NT2/D1 (cell line): ENCODE measurements around the gene ALB.

Experiments used
- DNase-seq: peaks from one replicate; pipeline ENCODE4 v3.0.0-alpha.2; 2011; ENCODE audit warnings: low read depth, low spot score
- H3K27me3 ChIP-seq: 2 replicates; pipeline ENCODE4 v1.6.0; 2011; ENCODE audit warnings: mild to moderate bottlenecking; ENCODE audit not compliant: insufficient read length, insufficient read depth
- H3K36me3 ChIP-seq: 2 replicates; pipeline ENCODE4 v1.6.1; 2011; ENCODE audit warnings: mild to moderate bottlenecking, low read length, mixed read lengths; ENCODE audit not compliant: insufficient read depth, insufficient read length
- H3K4me1 ChIP-seq: 2 replicates; pipeline ENCODE4 v1.5.1; 2011; ENCODE audit not compliant: insufficient read depth, insufficient read length
- H3K4me3 ChIP-seq: 2 replicates; pipeline ENCODE4 v1.5.1; 2011; ENCODE audit warnings: low read depth; ENCODE audit not compliant: insufficient read length
- H3K9ac ChIP-seq: 2 replicates; pipeline ENCODE4 v1.6.0; 2011; ENCODE audit warnings: low read depth; ENCODE audit not compliant: insufficient read length
- H3K9me3 ChIP-seq: 2 replicates; pipeline ENCODE4 v1.5.1; 2011; ENCODE audit warnings: mild to moderate bottlenecking, low read length; ENCODE audit not compliant: insufficient read depth
- SUZ12 ChIP-seq: IDR thresholded peaks from 2 replicates; pipeline ENCODE4 v1.6.1; 2011; ENCODE audit not compliant: insufficient read length, insufficient read depth; ENCODE audit errors: extremely low read depth
- YY1 ChIP-seq: IDR thresholded peaks from 2 replicates; pipeline ENCODE4 v1.6.1; 2011; ENCODE audit not compliant: insufficient read length, insufficient read depth
- ZNF274 ChIP-seq: IDR thresholded peaks from 2 replicates; pipeline ENCODE4 v1.6.1; 2011; ENCODE audit warnings: mild to moderate bottlenecking, low read depth, low read length

The ALB gene

GRCh38 chr4:73409012-73409862 is 5.2 kb downstream of the ALB start:
- Histone ChIP-seq H3K9ac (no peak overlapping the region), H3K27me3 (no peaks in the 10 kb centered on the region), H3K4me3 (no peak overlapping the region), H3K36me3 (no peaks in the 10 kb centered on the region), H3K4me1 (no peaks in the 10 kb centered on the region), H3K9me3 (no peaks in the 10 kb centered on the region)
- DNase-seq = no peak
- TF ChIP-seq ZNF274 (no peak), SUZ12 (no peak), YY1 (no peak)

- no peak for TF ChIP-seq ZNF274
- TF ChIP-seq SUZ12 = no peak
These were observed 6.0 kb downstream of the ALB start for GRCh38 chr4:73409978-73410548.

GRCh38 chr4:73410916-73411730 is 7.0 kb downstream of the ALB start:
- Histone ChIP-seq H3K27me3 (no peaks in the 10 kb centered on the region), H3K9me3 (no peaks in the 10 kb centered on the region), H3K9ac (no peak overlapping the region), H3K36me3 (no peaks in the 10 kb centered on the region), H3K4me1 (no peaks in the 10 kb centered on the region), H3K4me3 (no peak overlapping the region)
- DNase-seq = no peak
- TF ChIP-seq YY1 (no peak), SUZ12 (no peak), ZNF274 (no peak)

More at GRCh38 chr4:73409978-73410548, 6.0 kb downstream of the ALB start:
- no peaks in the 10 kb centered on the region for H3K36me3 ChIP-seq
- DNase-seq = no peak
- H3K9me3 ChIP-seq = no peaks in the 10 kb centered on the region
- H3K27me3 ChIP-seq = no peaks in the 10 kb centered on the region
- H3K4me1 ChIP-seq = no peaks in the 10 kb centered on the region
- no peak overlapping the region for H3K9ac ChIP-seq
- H3K4me3 ChIP-seq = no peak overlapping the region

- DNase-seq = no peak
- H3K36me3 ChIP-seq = no peaks in the 10 kb centered on the region
- no peaks in the 10 kb centered on the region for H3K4me1 ChIP-seq
- H3K9me3 ChIP-seq = no peaks in the 10 kb centered on the region
- no peak for TF ChIP-seq ZNF274
- no peak for TF ChIP-seq YY1
- TF ChIP-seq SUZ12 = no peak
- H3K9ac ChIP-seq = no peak overlapping the region
- H3K27me3 ChIP-seq = no peaks in the 10 kb centered on the region
- H3K4me3 ChIP-seq = no peak overlapping the region
These were observed 7.8 kb downstream of the ALB start for GRCh38 chr4:73411731-73412414.

- Histone ChIP-seq H3K9ac (no peak overlapping the region), H3K4me3 (no peak overlapping the region), H3K36me3 (no peaks in the 10 kb centered on the region), H3K9me3 (no peaks in the 10 kb centered on the region), H3K27me3 (no peaks in the 10 kb centered on the region), H3K4me1 (no peaks in the 10 kb centered on the region)
- DNase-seq = no peak
- TF ChIP-seq ZNF274 = no peak
- no peak for TF ChIP-seq SUZ12
- TF ChIP-seq YY1 = no peak
These were observed 9.2 kb downstream of the ALB start for GRCh38 chr4:73413294-73413755.

GRCh38 chr4:73414936-73415271 is 10.8 kb downstream of the ALB start:
- Histone ChIP-seq H3K36me3 (no peaks in the 10 kb centered on the region), H3K9me3 (no peaks in the 10 kb centered on the region), H3K4me1 (no peaks in the 10 kb centered on the region), H3K4me3 (no peak overlapping the region), H3K27me3 (no peaks in the 10 kb centered on the region), H3K9ac (no peak overlapping the region)
- TF ChIP-seq SUZ12 (no peak), ZNF274 (no peak), YY1 (no peak)
- no peak for DNase-seq

GRCh38 chr4:73415807-73416238 is 11.7 kb downstream of the ALB start:
- TF ChIP-seq YY1 (no peak), ZNF274 (no peak), SUZ12 (no peak)
- H3K4me1 ChIP-seq = no peaks in the 10 kb centered on the region

More at GRCh38 chr4:73415807-73416238, 11.7 kb downstream of the ALB start:
- Histone ChIP-seq H3K9ac (no peak overlapping the region), H3K36me3 (no peaks in the 10 kb centered on the region), H3K4me3 (no peak overlapping the region), H3K9me3 (no peaks in the 10 kb centered on the region), H3K27me3 (no peaks in the 10 kb centered on the region)
- no peak for DNase-seq
